Mucosa of rectum (tissue), 2 donors: ENCODE measurements around the gene RIPK4.
"Not testable (repeated sequence)": the region's sequence is repeated elsewhere in the genome, so short reads cannot be mapped to it uniquely, and the experiment has no call there.

Experiments used
- H3K27ac ChIP-seq, 2 donors: one replicate each; pipeline ENCODE4 v1.7.0; 2013; ENCODE audit warnings: inconsistent platforms in 2 of 2, low read depth in 2 of 2, low read length in 2 of 2
- H3K27me3 ChIP-seq, 2 donors: one replicate each; pipeline ENCODE4 v1.7.0; 2013; ENCODE audit warnings: low read length in 2 of 2; ENCODE audit not compliant: control insufficient read depth in 2 of 2, insufficient read depth in 2 of 2
- H3K36me3 ChIP-seq, 2 donors: one replicate each; pipeline ENCODE4 v1.7.0; 2013; ENCODE audit warnings: low read length in 2 of 2; ENCODE audit not compliant: control insufficient read depth in 2 of 2, insufficient read depth in 2 of 2
- H3K4me1 ChIP-seq, 2 donors: one replicate each; pipeline ENCODE4 v1.7.0; 2013; ENCODE audit warnings: low read length in 2 of 2, mild to moderate bottlenecking in 1 of 2; ENCODE audit not compliant: control insufficient read depth in 2 of 2, insufficient read depth in 2 of 2
- H3K4me3 ChIP-seq, 2 donors: one replicate each; pipeline ENCODE4 v1.7.0; 2013; ENCODE audit warnings: low read length in 2 of 2
- H3K9ac ChIP-seq, 2 donors: one replicate each; pipeline ENCODE4 v1.7.0; 2013; ENCODE audit warnings: low read length in 2 of 2, low read depth in 1 of 2, mild to moderate bottlenecking in 1 of 2
- H3K9me3 ChIP-seq, 2 donors: one replicate each; pipeline ENCODE4 v1.7.0; 2013; ENCODE audit warnings: low read length in 2 of 2; ENCODE audit not compliant: control insufficient read depth in 2 of 2
- donor health status: healthy.
- donor health status: Normal muscosa, but diverticular disease.

Gene RIPK4

GRCh38 chr21:41796476-41797080 is 29.7 kb upstream of the RIPK4 start:
- Histone ChIP-seq H3K9me3 (no peaks in the 10 kb centered on the region), H3K4me1 (no peaks in the 10 kb centered on the region), H3K27ac (no peak overlapping the region), H3K36me3 (peaks cover 5 to 30% of the 10 kb centered on the region in 2 donors), H3K9ac (no peak overlapping the region), H3K27me3 (no peaks in the 10 kb centered on the region), H3K4me3 (no peak overlapping the region)

- no peak overlapping the region for H3K9ac ChIP-seq
Observed at GRCh38 chr21:41795726-41796125, 28.9 kb upstream of the RIPK4 start.

GRCh38 chr21:41794600-41794999 is 27.7 kb upstream of the RIPK4 start:
- H3K4me3 ChIP-seq = no peak overlapping the region
- peaks cover 0 to 7% of the 10 kb centered on the region in 2 donors for H3K27me3 ChIP-seq
- no peak overlapping the region for H3K9ac ChIP-seq
- H3K27ac ChIP-seq = no peak overlapping the region
- H3K36me3 ChIP-seq = peaks cover 0 to 11% of the 10 kb centered on the region in 2 donors
- no peaks in the 10 kb centered on the region for H3K9me3 ChIP-seq
- H3K4me1 ChIP-seq = no peaks in the 10 kb centered on the region

More at GRCh38 chr21:41795726-41796125, 28.9 kb upstream of the RIPK4 start:
- Histone ChIP-seq H3K27me3 (peaks cover 0 to 3% of the 10 kb centered on the region in 2 donors), H3K27ac (no peak overlapping the region), H3K4me3 (no peak overlapping the region), H3K36me3 (peaks cover 0 to 22% of the 10 kb centered on the region in 2 donors), H3K9me3 (no peaks in the 10 kb centered on the region), H3K4me1 (no peaks in the 10 kb centered on the region)

- no peak overlapping the region for H3K9ac ChIP-seq
- H3K36me3 ChIP-seq = no peaks in the 10 kb centered on the region
- no peak overlapping the region for H3K4me3 ChIP-seq
- no peak overlapping the region for H3K27ac ChIP-seq
- H3K27me3 ChIP-seq = peaks cover 11 to 13% of the 10 kb centered on the region in 2 donors
- H3K9me3 ChIP-seq = no peaks in the 10 kb centered on the region
- H3K4me1 ChIP-seq = no peaks in the 10 kb centered on the region
Observed at GRCh38 chr21:41792711-41793110, 25.9 kb upstream of the RIPK4 start.

GRCh38 chr21:41786509-41786987 is 19.7 kb upstream of the RIPK4 start:
- Histone ChIP-seq H3K27ac (no peak overlapping the region), H3K27me3 (peaks cover 36 to 50% of the 10 kb centered on the region in 2 donors), H3K9ac (no peak overlapping the region)

GRCh38 chr21:41785262-41785661 is 18.4 kb upstream of the RIPK4 start:
- H3K36me3 ChIP-seq, H3K9me3 ChIP-seq, H3K4me3 ChIP-seq, H3K27ac ChIP-seq, H3K9ac ChIP-seq: not testable (repeated sequence)
- H3K4me1 ChIP-seq = peaks cover 13 to 15% of the 10 kb centered on the region in 2 donors
- H3K27me3 ChIP-seq = peaks cover 41 to 58% of the 10 kb centered on the region in 2 donors

More at GRCh38 chr21:41786509-41786987, 19.7 kb upstream of the RIPK4 start:
- H3K9me3 ChIP-seq = no peaks in the 10 kb centered on the region
- H3K36me3 ChIP-seq = no peaks in the 10 kb centered on the region
- no peak overlapping the region for H3K4me3 ChIP-seq
- peaks cover 10 to 15% of the 10 kb centered on the region in 2 donors for H3K4me1 ChIP-seq

- H3K9ac ChIP-seq = no peak overlapping the region
- H3K27ac ChIP-seq = no peak overlapping the region
- peaks cover 13 to 15% of the 10 kb centered on the region in 2 donors for H3K4me1 ChIP-seq
- H3K4me3 ChIP-seq = no peak overlapping the region
- no peaks in the 10 kb centered on the region for H3K9me3 ChIP-seq
- H3K27me3 ChIP-seq = peaks cover 41 to 57% of the 10 kb centered on the region in 2 donors
- no peaks in the 10 kb centered on the region for H3K36me3 ChIP-seq
Observed at GRCh38 chr21:41784456-41785102, 17.7 kb upstream of the RIPK4 start.

- H3K4me1 ChIP-seq = peaks cover 21 to 22% of the 10 kb centered on the region in 2 donors
- no peak overlapping the region for H3K9ac ChIP-seq
- no peaks in the 10 kb centered on the region for H3K9me3 ChIP-seq
- H3K36me3 ChIP-seq = no peaks in the 10 kb centered on the region
- no peak overlapping the region for H3K4me3 ChIP-seq
- peaks cover 41 to 55% of the 10 kb centered on the region in 2 donors for H3K27me3 ChIP-seq
- H3K27ac ChIP-seq = no peak overlapping the region
Observed at GRCh38 chr21:41783476-41784180, 16.8 kb upstream of the RIPK4 start.

- H3K36me3 ChIP-seq = no peaks in the 10 kb centered on the region
- H3K4me3 ChIP-seq = no peak overlapping the region
- peaks cover 35 to 48% of the 10 kb centered on the region in 2 donors for H3K27me3 ChIP-seq
- H3K27ac ChIP-seq = no peak overlapping the region
- H3K9me3 ChIP-seq = no peaks in the 10 kb centered on the region
- H3K9ac ChIP-seq = no peak overlapping the region
- H3K4me1 ChIP-seq = peaks cover 21 to 22% of the 10 kb centered on the region in 2 donors
Observed at GRCh38 chr21:41781050-41781410, 14.2 kb upstream of the RIPK4 start.
